Measurements from ENCODE around the gene SH3D19. TPM values are rescaled to one million over a fixed set of nuclear protein-coding genes. Genes with fewer than 3 reads are reported as not detected.

Gene SH3D19
- total and polyA plus RNA-seq, 2 of the 4 experiments (the other 2 are of a cell fraction), result 14.4 to 27.2 TPM

DNA sequence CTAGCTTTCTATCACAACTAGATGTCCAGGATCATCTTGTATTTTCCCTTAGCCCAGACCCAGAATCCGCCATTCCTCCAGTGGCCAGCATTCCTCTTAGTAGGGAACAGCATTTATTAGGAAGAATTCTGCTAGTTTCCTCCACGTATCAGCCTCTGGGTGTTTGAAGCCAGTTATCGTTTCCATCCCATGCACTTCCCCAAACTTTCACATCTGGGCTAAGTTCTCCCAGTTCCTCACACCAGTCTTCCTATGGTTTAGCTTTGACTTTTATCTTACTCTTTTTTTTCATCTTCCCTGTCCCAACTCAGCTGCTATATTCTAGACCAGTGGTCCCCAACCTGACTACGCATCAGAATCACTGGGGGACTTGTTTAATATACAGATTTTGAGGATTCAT is 101.9 kb downstream of the SH3D19 start:
- H2AK5ac ChIP-seq (ENCODE audit: low read depth, low read length), result no peak overlapping the region
- H2BK120ac ChIP-seq (ENCODE audit: low read depth, low read length), result no peak overlapping the region
- H3K79me1 ChIP-seq (ENCODE audit: low read depth in 1 of 2, low read length in 2 of 2), result no peaks in the 10 kb centered on the region
- no peak overlapping the region for H3K23ac ChIP-seq (ENCODE audit: low read depth, low read length)
- in situ Hi-C loops (cut with MboI; ENCODE audit: low sequenced_read_pairs), result no loop called here
- H4K5ac ChIP-seq (ENCODE audit: low read depth, low read length), result no peak overlapping the region
- H3K14ac ChIP-seq (replicated peaks; ENCODE audit: low read depth, low read length), result no peak overlapping the region
- H4K8ac ChIP-seq (ENCODE audit: low read depth in 2 of 2, low read length in 2 of 2), result no peak overlapping the region
- H3K9me3 ChIP-seq (ENCODE audit: control insufficient read depth, insufficient read depth, low read length), result no peaks in the 10 kb centered on the region
- no peak overlapping the region for H3K4me3 ChIP-seq (ENCODE audit: insufficient read depth, low read depth, low read length)
- H3K56ac ChIP-seq (ENCODE audit: extremely low read depth, insufficient read depth, low read length), result no peak overlapping the region
- no peak overlapping the region for H3K4me2 ChIP-seq (ENCODE audit: low read depth, low read length)
- WGBS, 2 experiments (ENCODE audit: extremely low coverage in 2 of 2, insufficient read length in 1 of 2), result 100% methylated on average over 1 of the region's 4 CpGs; no CpG with 5 or more reads in 1 of the 2 experiments
- BruUV-seq (replicated peaks), result no TSS peak
- no peak overlapping the region for H2AFZ ChIP-seq (replicated peaks; ENCODE audit: low read length, poor library complexity)
- H3K4ac ChIP-seq (ENCODE audit: low read depth, low read length), result no peak overlapping the region
- H3K4me1 ChIP-seq (ENCODE audit: control insufficient read depth, insufficient read depth, low read length), result peaks cover 4% of the 10 kb centered on the region
- H2BK20ac ChIP-seq (ENCODE audit: low read depth, low read length), result no peak overlapping the region
- H4K91ac ChIP-seq (ENCODE audit: insufficient read depth, low read depth, low read length), result no peak overlapping the region
- H3K27me3 ChIP-seq (ENCODE audit: control insufficient read depth, insufficient read depth, low read length), result no peaks in the 10 kb centered on the region
- H3K36me3 ChIP-seq (ENCODE audit: control insufficient read depth, insufficient read depth, low read length), result no peaks in the 10 kb centered on the region; the same call in 1 of the 2 replicates
- dilution Hi-C loops (cut with HindIII; ENCODE audit: low sequenced_read_pairs, unreplicated experiment), result no loop called here
- no peaks in the 10 kb centered on the region for H3K9me1 ChIP-seq (ENCODE audit: insufficient read depth, low read length)
- no peak overlapping the region for H3K18ac ChIP-seq (ENCODE audit: low read depth, low read length)
- no peak overlapping the region for H2AK9ac ChIP-seq (replicated peaks; ENCODE audit: low read depth, low read length, poor library complexity)
- H3K9ac ChIP-seq (ENCODE audit: low read depth, low read length), result no peak overlapping the region
- ChIA-PET POLR2A (ENCODE audit: unreplicated experiment) (interaction anchor here (0.6 kb wide), 1 partner anchor 62 kb away, joined by 10 read pairs; no protein-coding TSS in a partner anchor), CTCF (no interaction called here)
- no peak overlapping the region for H2BK5ac ChIP-seq (ENCODE audit: low read depth, low read length, poor library complexity, severe bottlenecking)
- DNase-seq (no peak), ATAC-seq (ENCODE audit: low read depth) (no peak)
- H3K27ac ChIP-seq (ENCODE audit: insufficient read depth, low read length), result no peak overlapping the region
- no peak for TF ChIP-seq MAFK (IDR thresholded peaks at IDR 0.05; ENCODE audit: low read depth, low read length)
- TF ChIP-seq, protein P1, sequence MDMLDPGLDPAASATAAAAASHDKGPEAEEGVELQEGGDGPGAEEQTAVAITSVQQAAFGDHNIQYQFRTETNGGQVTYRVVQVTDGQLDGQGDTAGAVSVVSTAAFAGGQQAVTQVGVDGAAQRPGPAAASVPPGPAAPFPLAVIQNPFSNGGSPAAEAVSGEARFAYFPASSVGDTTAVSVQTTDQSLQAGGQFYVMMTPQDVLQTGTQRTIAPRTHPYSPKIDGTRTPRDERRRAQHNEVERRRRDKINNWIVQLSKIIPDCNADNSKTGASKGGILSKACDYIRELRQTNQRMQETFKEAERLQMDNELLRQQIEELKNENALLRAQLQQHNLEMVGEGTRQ (IDR thresholded peaks at IDR 0.05; ENCODE audit: low read depth, low read length), result no peak
- no peak for TF ChIP-seq NFE2L2 (IDR thresholded peaks at IDR 0.05; ENCODE audit: low read depth, low read length)
- TF ChIP-seq CHD1 (IDR thresholded peaks at IDR 0.05; ENCODE audit: low read depth, low read length), result no peak
- TF ChIP-seq, protein P2, sequence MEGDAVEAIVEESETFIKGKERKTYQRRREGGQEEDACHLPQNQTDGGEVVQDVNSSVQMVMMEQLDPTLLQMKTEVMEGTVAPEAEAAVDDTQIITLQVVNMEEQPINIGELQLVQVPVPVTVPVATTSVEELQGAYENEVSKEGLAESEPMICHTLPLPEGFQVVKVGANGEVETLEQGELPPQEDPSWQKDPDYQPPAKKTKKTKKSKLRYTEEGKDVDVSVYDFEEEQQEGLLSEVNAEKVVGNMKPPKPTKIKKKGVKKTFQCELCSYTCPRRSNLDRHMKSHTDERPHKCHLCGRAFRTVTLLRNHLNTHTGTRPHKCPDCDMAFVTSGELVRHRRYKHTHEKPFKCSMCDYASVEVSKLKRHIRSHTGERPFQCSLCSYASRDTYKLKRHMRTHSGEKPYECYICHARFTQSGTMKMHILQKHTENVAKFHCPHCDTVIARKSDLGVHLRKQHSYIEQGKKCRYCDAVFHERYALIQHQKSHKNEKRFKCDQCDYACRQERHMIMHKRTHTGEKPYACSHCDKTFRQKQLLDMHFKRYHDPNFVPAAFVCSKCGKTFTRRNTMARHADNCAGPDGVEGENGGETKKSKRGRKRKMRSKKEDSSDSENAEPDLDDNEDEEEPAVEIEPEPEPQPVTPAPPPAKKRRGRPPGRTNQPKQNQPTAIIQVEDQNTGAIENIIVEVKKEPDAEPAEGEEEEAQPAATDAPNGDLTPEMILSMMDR (conservative IDR thresholded peaks at IDR 0.05; ENCODE audit: low read depth, low read length), result no peak
- no peak for TF ChIP-seq BHLHE40 (IDR thresholded peaks at IDR 0.05; ENCODE audit: low read depth, low read length)
- no peak for TF ChIP-seq FOS (IDR thresholded peaks at IDR 0.05; ENCODE audit: low read depth, low read length)
- no peak for TF ChIP-seq RCOR1 (IDR thresholded peaks at IDR 0.05; ENCODE audit: insufficient replicate concordance, low read length)
- no peak for TF ChIP-seq CEBPB (IDR thresholded peaks at IDR 0.05; ENCODE audit: low read depth, low read length)
- no peaks in the 10 kb centered on the region for H4K20me1 ChIP-seq (ENCODE audit: insufficient read depth, low read length)
- intact Hi-C loops (cut with micrococcal nuclease), result no loop called here
- no peak overlapping the region for H2BK15ac ChIP-seq (ENCODE audit: low read depth, low read length)
